HG02642 (cell line): ENCODE results near the gene GRIN3B.
"Not testable (repeated sequence)": the region's sequence is repeated elsewhere in the genome, so short reads cannot be mapped to it uniquely, and the experiment has no call there.

ENCODE experiments used
- ATAC-seq: cut with Tn5 transposase; IDR thresholded peaks from one replicate; pipeline ENCODE4 v1.9.1; 2021; ENCODE audit warnings: mild to moderate bottlenecking; ENCODE audit not compliant: unreplicated experiment, poor library complexity

The GRIN3B gene

DNA sequence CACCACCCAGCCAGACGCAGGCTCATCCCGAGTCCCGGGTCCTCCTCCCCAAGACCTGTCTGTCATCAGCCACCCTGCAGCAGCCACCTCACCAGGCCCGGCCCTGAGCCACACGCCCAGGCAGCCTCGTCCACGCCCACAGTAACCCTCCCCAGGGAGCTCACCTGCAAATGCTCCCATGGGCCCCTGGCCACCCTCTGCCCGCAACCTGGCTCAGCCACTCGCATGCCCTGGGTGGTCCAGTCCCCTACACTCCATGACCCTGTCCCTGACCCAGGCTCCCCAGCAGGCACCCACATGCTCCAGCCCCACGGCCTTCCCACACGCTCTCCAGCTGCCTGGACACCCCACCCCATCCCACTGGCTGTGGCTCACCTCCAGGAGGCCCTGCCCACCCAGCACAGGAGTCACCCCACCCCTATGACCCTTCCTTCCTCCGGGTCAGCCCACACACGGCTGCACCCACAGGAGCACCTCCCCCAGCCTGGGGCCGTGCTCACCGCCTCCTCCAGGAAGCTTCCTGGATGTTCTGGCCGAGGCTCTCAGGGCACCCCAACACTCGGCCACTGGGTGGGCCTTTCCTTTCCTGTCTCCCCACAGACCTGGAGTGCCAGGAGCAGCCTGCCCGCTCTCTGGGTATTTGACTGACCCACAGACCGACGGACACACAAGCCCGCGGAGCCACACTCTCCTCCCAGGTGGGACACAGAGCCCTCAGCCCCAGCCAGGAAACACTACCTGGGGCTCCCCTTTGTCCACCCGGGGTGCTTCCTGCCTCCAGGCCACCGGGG lies 17.1 kb downstream of the GRIN3B start:
- no peak for ATAC-seq

- no peak for ATAC-seq
Measured at GRCh38 chr19:1017906-1018305, 17.7 kb downstream of the GRIN3B start.

DNA sequence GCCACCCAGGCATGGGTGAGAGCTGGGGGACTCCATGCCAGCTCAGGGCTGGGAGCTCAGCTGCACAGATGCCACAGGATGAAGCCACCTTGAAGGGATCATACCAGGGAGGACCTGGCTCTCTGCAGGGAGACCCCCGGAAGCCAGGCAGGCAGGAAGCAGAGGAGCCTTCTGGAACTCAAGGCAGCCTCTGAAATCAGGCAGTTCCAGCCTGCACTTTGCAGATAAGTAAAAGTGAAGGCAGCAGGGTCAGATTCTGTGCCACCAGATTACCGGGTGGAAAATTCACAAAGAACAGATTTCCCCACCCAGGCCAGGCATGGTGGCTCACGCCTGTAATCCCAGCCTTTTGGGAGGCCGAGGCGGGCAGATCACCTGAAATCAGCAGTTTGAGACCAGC lies 18.2 kb downstream of the GRIN3B start:
- no peak for ATAC-seq

DNA sequence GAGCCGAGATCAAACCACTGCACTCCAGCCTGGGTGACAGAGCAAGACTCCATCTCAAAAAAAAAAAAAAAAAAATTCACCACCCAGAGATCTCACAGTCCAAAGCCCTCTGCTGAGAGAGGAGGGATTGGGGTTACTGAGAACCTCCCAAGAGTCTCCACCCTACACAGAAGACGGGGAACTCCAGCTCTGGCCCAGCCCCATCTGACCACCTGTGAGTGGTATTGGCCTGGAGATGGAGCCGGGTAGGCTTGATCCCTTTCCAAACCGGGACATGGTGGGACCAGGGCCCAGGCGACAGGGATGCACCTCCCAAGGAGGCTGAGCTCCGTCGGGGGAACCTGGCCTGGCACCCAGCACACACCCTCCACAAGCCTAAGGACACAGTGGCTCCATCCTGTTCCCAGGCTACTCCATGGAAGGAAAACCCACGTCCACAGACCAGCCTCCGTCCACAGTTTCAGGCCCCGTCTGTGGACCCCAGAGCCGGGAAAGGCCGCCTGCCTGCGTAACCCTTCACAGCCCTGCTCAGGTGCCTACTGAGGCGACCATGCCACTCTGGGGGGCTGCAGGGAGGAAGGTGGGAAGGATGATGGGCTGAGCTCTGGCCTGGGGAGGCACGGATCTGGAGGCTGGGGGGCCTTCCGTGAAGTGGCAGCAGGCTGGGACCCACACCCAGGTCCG lies 18.9 kb downstream of the GRIN3B start:
- ATAC-seq: no peak

DNA sequence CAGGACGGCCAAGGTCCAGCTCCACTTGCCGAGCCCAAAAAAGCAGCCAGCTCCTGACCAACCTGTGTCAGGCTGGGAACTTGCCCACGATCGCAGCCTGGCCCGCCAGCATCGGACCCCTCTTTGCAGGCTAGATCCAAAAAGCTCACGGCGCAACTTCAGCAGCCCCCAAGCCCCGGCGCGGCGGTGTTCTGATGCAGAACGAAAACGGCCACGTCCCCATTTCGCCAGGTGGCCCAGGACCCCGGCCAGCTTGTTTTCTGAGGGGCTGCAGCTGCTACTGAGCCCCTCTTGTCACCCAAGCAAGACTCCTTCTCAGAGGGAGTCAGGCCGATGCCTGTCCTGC lies 19.4 kb downstream of the GRIN3B start:
- no peak for ATAC-seq

DNA sequence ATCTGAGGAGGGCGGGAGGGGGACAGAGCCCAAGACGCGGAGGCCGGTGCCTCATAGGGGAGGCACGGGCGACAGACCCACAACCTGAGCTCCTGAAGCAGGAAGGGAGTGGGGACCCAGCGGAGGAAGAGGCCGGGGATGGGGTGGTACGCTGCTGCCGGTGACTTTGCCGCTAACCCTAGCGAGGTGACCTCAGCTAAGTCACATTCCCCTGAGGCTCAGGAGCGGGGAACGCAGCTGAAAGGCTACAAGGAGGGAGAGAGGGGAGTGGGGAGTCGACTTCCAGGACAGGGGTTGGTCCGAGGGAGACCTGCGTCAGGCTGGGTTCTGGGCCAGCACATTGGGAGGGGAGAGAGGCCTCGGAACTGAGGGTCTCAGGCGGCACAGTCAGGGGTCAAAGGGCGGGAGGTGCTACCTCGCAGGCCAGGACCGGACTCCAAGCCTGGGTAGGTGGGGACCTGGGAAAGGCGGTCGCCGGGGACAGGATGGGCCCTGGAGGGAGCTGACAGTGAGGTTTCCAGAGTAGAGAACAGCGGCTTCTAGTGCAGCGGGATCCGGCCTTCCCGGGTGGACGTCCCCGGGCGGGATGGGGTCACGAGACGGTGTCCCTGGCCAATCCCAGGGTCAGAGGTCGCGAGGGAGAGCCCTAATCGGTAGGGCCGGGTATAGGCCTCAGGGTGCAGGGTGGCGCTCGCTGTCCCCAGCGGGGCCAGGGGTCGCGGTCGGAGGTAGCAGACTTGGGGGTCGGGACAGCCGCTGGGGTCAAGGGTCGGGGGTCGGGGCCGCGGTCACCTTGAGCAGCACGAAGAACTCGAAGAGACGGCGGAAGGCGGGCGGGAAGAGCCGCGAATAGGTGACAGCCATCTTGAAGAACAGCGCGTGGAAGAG lies 20.0 kb downstream of the GRIN3B start:
- no peak for ATAC-seq

DNA sequence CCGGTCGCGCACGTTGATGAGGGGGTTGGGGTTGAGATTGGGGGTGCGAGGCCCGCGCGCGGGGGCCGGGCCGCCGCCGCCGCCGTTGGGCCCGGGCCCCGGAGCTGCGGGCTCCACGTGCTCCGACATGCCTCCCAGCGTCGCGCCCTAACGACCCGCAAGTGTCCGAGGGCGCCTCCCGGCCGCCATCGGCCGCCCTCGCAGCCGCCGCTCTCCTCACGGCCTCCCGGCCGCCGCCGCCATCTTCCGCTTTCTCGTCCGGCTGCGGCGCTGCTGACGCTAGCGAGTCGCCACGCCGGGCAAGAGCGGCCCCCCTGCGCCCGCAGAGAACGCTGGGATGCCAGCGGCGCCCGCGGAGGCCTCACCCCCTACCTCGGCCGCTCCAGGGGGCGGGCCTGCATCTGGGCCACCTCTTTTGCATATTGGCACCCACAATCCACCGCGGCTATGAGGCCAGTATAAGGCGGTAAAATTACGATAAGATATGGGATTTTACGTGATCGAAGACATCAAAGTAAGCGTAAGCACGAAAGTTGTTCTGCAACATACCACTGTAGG lies 20.7 kb downstream of the GRIN3B start, which contains the start of gene TMEM259:
TSS of gene TMEM259 (minus strand) at position 256 of the 558 bp plus-strand sequence. CDS start at position 129, 127 bp downstream.
- ATAC-seq: peak; percentile 88

DNA sequence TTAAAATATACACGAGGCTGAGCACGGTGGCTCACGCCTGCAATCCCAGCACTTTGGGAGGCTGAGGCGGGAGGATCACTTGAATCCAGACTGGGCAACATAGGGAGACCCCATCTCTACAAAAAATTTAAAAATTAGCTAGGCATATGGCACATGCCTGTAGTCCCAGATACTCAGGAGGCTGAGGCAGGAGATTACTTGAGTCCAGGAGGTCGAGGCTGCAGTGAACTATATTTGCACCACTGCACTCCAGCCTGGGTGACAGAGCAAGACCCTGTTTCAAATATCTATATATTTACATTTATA lies 23.6 kb downstream of the GRIN3B start:
- not testable (repeated sequence) for ATAC-seq

DNA sequence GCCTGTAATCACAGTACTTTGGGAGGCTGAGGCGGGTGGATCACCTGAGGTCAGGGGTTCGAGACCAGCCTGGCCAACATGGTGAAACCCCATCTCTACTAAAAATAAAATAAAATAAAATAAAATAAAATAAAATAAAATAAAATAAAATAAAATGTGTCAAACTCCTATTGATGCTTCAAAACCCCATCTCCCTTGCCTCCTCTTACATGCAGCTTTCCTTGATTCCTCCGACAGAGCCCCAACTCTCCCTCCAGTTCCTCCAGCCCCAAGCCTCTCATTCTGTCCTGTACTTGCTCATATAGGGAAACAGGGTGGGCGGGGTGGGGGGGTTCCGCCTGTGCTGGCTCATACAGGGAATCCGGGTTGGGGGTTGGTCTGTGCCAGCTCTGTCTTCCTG lies 24.9 kb downstream of the GRIN3B start:
- not testable (repeated sequence) for ATAC-seq

- peak; percentile 58 for ATAC-seq
Measured at GRCh38 chr19:1025960-1026782, 26.0 kb downstream of the GRIN3B start, which contains the start of gene CNN2. Gene CNN2, plus strand, starts transcription at chr19:1026608. Its CDS starts 54 bp downstream, at chr19:1026662.

GRCh38 chr19:1026783-1027649 lies 26.8 kb downstream of the GRIN3B start:
- peak; percentile 17 for ATAC-seq

DNA sequence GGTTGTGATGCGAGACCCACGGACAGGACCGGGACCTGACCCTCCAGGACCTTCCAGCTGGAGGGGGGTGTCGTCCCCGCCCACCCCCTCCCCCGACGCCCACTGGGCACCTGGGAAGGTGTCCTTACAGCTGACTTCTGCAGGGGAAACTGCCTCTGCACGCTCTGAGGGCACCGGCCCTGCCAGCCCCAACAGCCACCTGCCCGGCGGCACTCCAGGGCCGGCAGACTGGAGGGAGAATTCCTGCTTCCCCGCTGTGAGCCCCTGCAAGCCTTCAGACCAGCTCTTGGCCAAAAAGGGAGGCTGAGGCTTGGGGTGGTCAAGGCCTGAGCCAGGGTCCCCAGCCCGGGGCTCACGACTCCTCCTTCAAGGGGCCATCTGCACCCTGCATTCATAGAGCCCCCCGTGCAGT lies 27.4 kb downstream of the GRIN3B start:
- peak; percentile 14 for ATAC-seq

DNA sequence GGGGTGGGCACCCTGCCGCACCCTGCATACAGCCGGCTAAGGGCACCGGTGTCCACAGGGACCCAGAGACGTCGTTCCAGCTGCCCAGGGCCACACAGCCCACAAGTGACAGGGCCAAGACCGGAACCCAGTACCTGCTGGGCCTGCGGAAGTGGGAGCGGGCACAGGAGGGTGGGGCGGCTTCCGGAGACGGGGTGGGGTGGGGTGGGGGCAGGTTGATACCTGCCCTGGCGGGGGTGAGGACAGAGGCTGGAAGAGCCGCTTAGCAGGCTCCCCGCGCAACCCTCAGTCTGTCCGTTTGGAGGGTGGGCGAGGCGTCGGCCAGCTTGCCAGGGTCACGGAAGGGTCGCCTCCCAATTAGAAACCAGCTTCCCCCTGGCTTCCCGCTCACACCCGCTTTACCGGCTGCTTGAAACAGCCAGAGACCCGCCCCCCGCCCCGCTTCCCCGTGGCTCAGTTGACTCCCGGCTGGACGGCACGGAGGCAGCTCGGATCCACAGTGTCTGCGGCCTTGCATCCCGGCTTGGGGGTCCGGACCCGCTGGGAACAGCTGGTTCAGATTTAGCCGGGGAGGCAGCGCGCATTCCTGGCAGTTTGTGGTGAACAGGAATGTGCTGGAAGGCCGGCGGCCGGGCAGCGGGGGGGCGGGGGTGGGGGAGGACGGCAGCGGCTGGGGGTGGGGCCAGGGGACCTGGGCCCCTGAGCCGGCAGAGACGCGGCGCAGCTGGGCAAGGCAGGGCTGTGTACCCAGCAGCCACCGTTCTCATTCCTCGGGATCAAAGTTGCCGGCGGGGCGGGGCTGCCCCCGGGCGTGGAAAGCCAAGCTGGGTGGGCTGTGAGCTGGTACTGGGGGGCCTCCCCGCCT lies 28.1 kb downstream of the GRIN3B start:
- peak; percentile 29 for ATAC-seq

GRCh38 chr19:1032264-1032867 lies 32.1 kb downstream of the GRIN3B start:
- ATAC-seq: no peak

GRCh38 chr19:1035998-1036621 lies 35.9 kb downstream of the GRIN3B start:
- ATAC-seq: no peak

GRCh38 chr19:1037621-1038064 lies 37.4 kb downstream of the GRIN3B start:
- ATAC-seq: peak; percentile 15
